GM12892 (cell line): Measurements from ENCODE around the gene KCNJ5.

Experiments used
- POLR2A ChIP-seq: IDR thresholded peaks from 2 replicates; pipeline ENCODE4 v1.6.1; 2011; ENCODE audit warnings: low read depth, low read length, control low read depth
- POLR2AphosphoS5 ChIP-seq: IDR thresholded peaks from 2 replicates; pipeline ENCODE4 v1.6.1; 2011; ENCODE audit warnings: low read depth, low read length, control low read depth

DNA sequence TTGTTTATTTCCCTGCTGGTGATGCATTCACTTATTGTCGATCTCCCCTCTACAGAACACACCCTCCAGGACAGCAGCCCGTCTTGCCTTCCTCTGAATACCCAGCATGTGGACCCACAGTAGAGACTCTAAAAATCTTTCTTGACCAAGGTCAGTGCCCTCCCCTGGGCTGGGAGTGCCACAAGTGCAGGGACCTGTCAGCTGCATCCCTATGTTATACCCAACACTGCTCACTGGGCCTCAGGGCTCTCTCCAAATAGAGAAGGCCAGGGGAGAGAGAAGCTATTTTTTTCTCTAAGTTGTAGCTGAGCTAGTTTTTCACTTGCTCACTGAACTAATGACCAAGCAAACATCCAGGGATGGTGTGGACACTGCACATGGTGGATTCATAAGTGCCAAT, 33.8 kb upstream of the KCNJ5 start:
- TF ChIP-seq POLR2AphosphoS5 (no peak), POLR2A (no peak)
